ENCODE data around the gene SPP1.

GRCh38 chr4:87934157-87934704, 41.3 kb upstream of the SPP1 start:
- TF ChIP-seq, protein P1, sequence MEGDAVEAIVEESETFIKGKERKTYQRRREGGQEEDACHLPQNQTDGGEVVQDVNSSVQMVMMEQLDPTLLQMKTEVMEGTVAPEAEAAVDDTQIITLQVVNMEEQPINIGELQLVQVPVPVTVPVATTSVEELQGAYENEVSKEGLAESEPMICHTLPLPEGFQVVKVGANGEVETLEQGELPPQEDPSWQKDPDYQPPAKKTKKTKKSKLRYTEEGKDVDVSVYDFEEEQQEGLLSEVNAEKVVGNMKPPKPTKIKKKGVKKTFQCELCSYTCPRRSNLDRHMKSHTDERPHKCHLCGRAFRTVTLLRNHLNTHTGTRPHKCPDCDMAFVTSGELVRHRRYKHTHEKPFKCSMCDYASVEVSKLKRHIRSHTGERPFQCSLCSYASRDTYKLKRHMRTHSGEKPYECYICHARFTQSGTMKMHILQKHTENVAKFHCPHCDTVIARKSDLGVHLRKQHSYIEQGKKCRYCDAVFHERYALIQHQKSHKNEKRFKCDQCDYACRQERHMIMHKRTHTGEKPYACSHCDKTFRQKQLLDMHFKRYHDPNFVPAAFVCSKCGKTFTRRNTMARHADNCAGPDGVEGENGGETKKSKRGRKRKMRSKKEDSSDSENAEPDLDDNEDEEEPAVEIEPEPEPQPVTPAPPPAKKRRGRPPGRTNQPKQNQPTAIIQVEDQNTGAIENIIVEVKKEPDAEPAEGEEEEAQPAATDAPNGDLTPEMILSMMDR (optimal IDR thresholded peaks at IDR 0.05 in 1 of 3, IDR thresholded peaks at IDR 0.05 in 1 of 3, conservative IDR thresholded peaks at IDR 0.05 in 1 of 3; ENCODE audit: extremely low read depth in 1 of 3, insufficient read depth in 2 of 3, low read length in 3 of 3): no peak
- no peak for TF ChIP-seq EZH2 (IDR thresholded peaks at IDR 0.05; ENCODE audit: low read length)
